Spleen (tissue), 11 donors: ENCODE results near the gene LUC7L3. TPM values are rescaled to one million over a fixed set of nuclear protein-coding genes. Genes with fewer than 3 reads are reported as not detected.
"Not testable (repeated sequence)": the region's sequence is repeated elsewhere in the genome, so short reads cannot be mapped to it uniquely, and the experiment has no call there.

ENCODE experiments used
- DNase-seq: peaks from one replicate; pipeline ENCODE4 v3.0.0-alpha.2; 2020
- H3K27ac ChIP-seq, 8 donors: fragments of 200-600 bp; sonication (generic) in 7 of 8; 1 replicate in 4 of 8; 2 replicates in 4 of 8; pipeline versions ENCODE4 v1.5.0 to v1.8.0; 2016 to 2021; ENCODE audit warnings: inconsistent platforms in 4 of 8, mild to moderate bottlenecking in 4 of 8, moderate library complexity in 1 of 8
- H3K27me3 ChIP-seq, 7 donors: fragments of 200-600 bp; sonication (generic) in 6 of 7; replicated peaks in 1 of 7; 1 replicate in 4 of 7; 2 replicates in 3 of 7; pipeline versions ENCODE4 v1.5.0 to v1.8.0; 2016 to 2021; ENCODE audit warnings: inconsistent platforms in 3 of 7, mild to moderate bottlenecking in 1 of 7
- H3K36me3 ChIP-seq, 6 donors: fragments of 200-600 bp; sonication (generic) in 5 of 6; 1 replicate in 4 of 6; 2 replicates in 2 of 6; pipeline versions ENCODE4 v1.5.0 to v1.8.0; 2016 to 2021; ENCODE audit warnings: inconsistent platforms in 2 of 6
- H3K4me1 ChIP-seq, 6 donors: fragments of 200-600 bp; sonication (generic) in 5 of 6; 1 replicate in 3 of 6; 2 replicates in 3 of 6; pipeline versions ENCODE4 v1.5.0 to v1.8.0; 2016 to 2021; ENCODE audit warnings: inconsistent platforms in 3 of 6
- H3K4me3 ChIP-seq, 8 donors: fragments of 200-600 bp; sonication (generic) in 7 of 8; 1 replicate in 4 of 8; 2 replicates in 4 of 8; pipeline versions ENCODE4 v1.5.0 to v1.8.0; 2016 to 2021; ENCODE audit warnings: inconsistent platforms in 4 of 8, mild to moderate bottlenecking in 4 of 8, moderate library complexity in 2 of 8
- H3K9me3 ChIP-seq, 8 donors: fragments of 200-600 bp; sonication (generic) in 7 of 8; 1 replicate in 4 of 8; 2 replicates in 4 of 8; pipeline versions ENCODE4 v1.5.0 to v1.8.0; 2016 to 2021; ENCODE audit warnings: inconsistent platforms in 4 of 8
- CTCF ChIP-seq, 11 experiments: fragments of 200-600 bp in 7 of 11; fragments of 450-650 bp in 4 of 11; sonication (generic) in 4 of 11; IDR thresholded peaks in 8 of 11; conservative IDR thresholded peaks in 3 of 11; 1 replicate in 7 of 11; 2 replicates in 4 of 11; pipeline versions ENCODE4 v1.4.0 to v1.8.0; 2016 to 2021; ENCODE audit warnings: antibody characterized with exemption in 11 of 11, inconsistent platforms in 4 of 11, mild to moderate bottlenecking in 1 of 11
- POLR2A ChIP-seq, 3 donors: fragments of 450-650 bp; IDR thresholded peaks; one replicate each; pipeline ENCODE4 v1.5.1; 2017; ENCODE audit warnings: antibody characterized with exemption in 3 of 3, mild to moderate bottlenecking in 1 of 3
- POLR2AphosphoS5 ChIP-seq, 3 donors: sonication (generic); formaldehyde crosslinking; IDR thresholded peaks; one replicate each; pipeline ENCODE4 v1.5.1; 2017; ENCODE audit warnings: antibody characterized with exemption in 3 of 3
- WGBS, 5 donors: extraction: QIAGEN DNeasy Blood & Tissue Kit in 3 of 5; methylation state at CpG; one replicate each; pipeline versions ENCODE4 v1.1.5 to v1.1.7; 2013 to 2018; 5-methylcytosine and 5-hydroxymethylcytosine counted together
- intact Hi-C: fragments of 100-400 bp; cut with DNase I; formaldehyde crosslinking; loops from one replicate; pipeline ENCODE4 v1.15.0; 2023; ENCODE audit warnings: low total_unique reads
- polyA plus RNA-seq, 3 donors: library from polyadenylated mRNA; stranded (reverse); fragments of 200-250 nt; gene quantifications; one replicate each; pipeline ENCODE4 v1.2.1, GENCODE V29; 2013
- total RNA-seq, 7 donors: library from RNA; depleted of rRNA in 3 of 7; stranded (reverse); fragments of >200 nt in 3 of 7; fragmentation: NEBNext Ultra II Directional in 4 of 7; extraction: Animal tissue kit (Norgen Biotek cat#: 25700) in 4 of 7; gene quantifications; one replicate each; pipeline versions ENCODE4 v1.1.0 to v1.2.1, GENCODE V29; 2016 to 2021
- donor health status: healthy with polysubstance abuse.
- donor health status: DM: no; HTN: no; CAD: no; lungs with moderate emphysema.
- donor health status: DM: no; HTN: no; CAD: no.
- donor health status: Bipolar disorder and iron deficiency.
- donor health status: healthy.
- donor health status: DM: no; HTN: no; CAD: no.
- donor health status: DM: yes; HTN: yes; CAD: no.

Gene LUC7L3
- total and polyA plus RNA-seq, 10 donors = 91.2 to 223 (median 143) TPM

- intact Hi-C loops = no loop called here
- Histone ChIP-seq H3K27me3 (peaks cover 0 to 5% (median 0%) of the 10 kb centered on the region in 7 donors), H3K36me3 (no peaks in the 10 kb centered on the region), H3K4me1 (peaks cover 0 to 11% (median 8%) of the 10 kb centered on the region in 6 donors), H3K27ac (no peak overlapping the region), H3K4me3 (no peak overlapping the region), H3K9me3 (no peaks in the 10 kb centered on the region)
- 90 to 96% (median 96%) methylated on average over 5 of the region's 5 CpGs for WGBS, 5 donors
- TF ChIP-seq POLR2AphosphoS5 (IDR thresholded peaks at IDR 0.05) (no peak), POLR2A (IDR thresholded peaks at IDR 0.05) (no peak), CTCF (IDR thresholded peaks at IDR 0.05 in 8 of 11, conservative IDR thresholded peaks at IDR 0.05 in 3 of 11) (no peak)
- DNase-seq = no peak
These were observed 39.3 kb upstream of the LUC7L3 start for GRCh38 chr17:50680126-50680525.

GRCh38 chr17:50680543-50681262 lies 38.7 kb upstream of the LUC7L3 start:
- peak; percentile 58 for DNase-seq
- Histone ChIP-seq H3K27ac (peak overlapping the region in 4 of 8 donors; percentile 15 to 55 (median 52)), H3K4me1 (peaks cover 0 to 11% (median 8%) of the 10 kb centered on the region in 6 donors), H3K4me3 (peak overlapping the region in 1 of 8 donors; percentile 4)
- H3K9me3 ChIP-seq, H3K27me3 ChIP-seq, H3K36me3 ChIP-seq, intact Hi-C loops: not testable (repeated sequence)
- 63 to 72% (median 67%) methylated on average over 12 of the region's 12 CpGs for WGBS, 5 donors

- H3K27me3 ChIP-seq = peaks cover 0 to 5% (median 0%) of the 10 kb centered on the region in 7 donors
- H3K36me3 ChIP-seq = no peaks in the 10 kb centered on the region
- H3K27ac ChIP-seq = peak overlapping the region in 4 of 8 donors; percentile 15 to 55 (median 52)
- H3K4me1 ChIP-seq = peaks cover 0 to 15% (median 8%) of the 10 kb centered on the region in 6 donors
- 53 to 57% (median 56%) methylated on average over 27 of the region's 27 CpGs for WGBS, 5 donors
- DNase-seq = peak; percentile 54
- intact Hi-C loops = no loop called here
- H3K4me3 ChIP-seq = peak overlapping the region in 1 of 8 donors; percentile 4
- no peaks in the 10 kb centered on the region for H3K9me3 ChIP-seq
- TF ChIP-seq POLR2A (IDR thresholded peaks at IDR 0.05) (no peak), CTCF (IDR thresholded peaks at IDR 0.05 in 8 of 11, conservative IDR thresholded peaks at IDR 0.05 in 3 of 11) (peak in 9 of 11 experiments; percentile 36 to 85 (median 50))
These were observed 37.9 kb upstream of the LUC7L3 start for GRCh38 chr17:50681263-50682200.

GRCh38 chr17:50682441-50682840 lies 37.0 kb upstream of the LUC7L3 start:
- Histone ChIP-seq H3K4me1 (peaks cover 0 to 22% (median 8%) of the 10 kb centered on the region in 6 donors), H3K9me3 (no peaks in the 10 kb centered on the region), H3K27ac (no peak overlapping the region), H3K27me3 (peaks cover 0 to 5% (median 0%) of the 10 kb centered on the region in 7 donors), H3K36me3 (no peaks in the 10 kb centered on the region), H3K4me3 (no peak overlapping the region)
- DNase-seq = no peak
- TF ChIP-seq CTCF (IDR thresholded peaks at IDR 0.05 in 8 of 11, conservative IDR thresholded peaks at IDR 0.05 in 3 of 11) = no peak
- WGBS, 5 donors = 79 to 92% (median 87%) methylated on average over 3 of the region's 3 CpGs
- intact Hi-C loops = no loop called here
